Measurements from ENCODE around the gene ADRA2A.

Gene ADRA2A

GRCh38 chr10:111076191-111076681, 593 bp upstream of the ADRA2A start:
- Histone ChIP-seq H3K4me3 (ENCODE audit: low read length) (peak overlapping the region; percentile 85), H3K9me3 (ENCODE audit: control insufficient read depth, low read length) (no peaks in the 10 kb centered on the region), H3K36me3 (ENCODE audit: control insufficient read depth, insufficient read depth, low read length, severe bottlenecking) (peaks cover 4% of the 10 kb centered on the region), H3K4me1 (ENCODE audit: control insufficient read depth, insufficient read depth, low read length) (peaks cover 22% of the 10 kb centered on the region), H3K9ac (ENCODE audit: low read length) (peak overlapping the region; percentile 71), H3K27me3 (replicated peaks; ENCODE audit: control insufficient read depth, insufficient read depth, low read length) (peaks cover 3% of the 10 kb centered on the region)
- peak; percentile 66 for DNase-seq (ENCODE audit: low read depth)

DNA sequence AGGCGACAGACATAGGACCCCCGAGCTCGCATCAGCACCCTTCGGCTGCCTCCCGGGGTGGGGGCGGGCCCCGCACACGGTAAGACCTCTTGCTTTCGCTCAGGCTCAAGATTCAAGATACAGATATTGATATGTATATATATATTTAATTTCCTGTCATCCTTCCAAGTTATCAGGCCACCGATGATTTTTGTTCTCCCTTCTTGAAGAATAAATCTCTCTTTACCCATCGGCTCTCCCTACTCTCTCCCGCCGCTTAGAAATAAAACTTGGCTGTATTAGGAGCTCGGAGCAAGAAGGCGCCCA, 603 bp downstream of the ADRA2A start:
- peak overlapping the region; percentile 81 for H3K9ac ChIP-seq (ENCODE audit: low read length)
- peaks cover 22% of the 10 kb centered on the region for H3K4me1 ChIP-seq (ENCODE audit: control insufficient read depth, insufficient read depth, low read length)
- H3K36me3 ChIP-seq (ENCODE audit: control insufficient read depth, insufficient read depth, low read length, severe bottlenecking) = peaks cover 5% of the 10 kb centered on the region
- DNase-seq (ENCODE audit: low read depth) = no peak
- H3K27me3 ChIP-seq (replicated peaks; ENCODE audit: control insufficient read depth, insufficient read depth, low read length) = peaks cover 3% of the 10 kb centered on the region
- peak overlapping the region; percentile 85 for H3K4me3 ChIP-seq (ENCODE audit: low read length)
- H3K9me3 ChIP-seq (ENCODE audit: control insufficient read depth, low read length) = no peaks in the 10 kb centered on the region

DNA sequence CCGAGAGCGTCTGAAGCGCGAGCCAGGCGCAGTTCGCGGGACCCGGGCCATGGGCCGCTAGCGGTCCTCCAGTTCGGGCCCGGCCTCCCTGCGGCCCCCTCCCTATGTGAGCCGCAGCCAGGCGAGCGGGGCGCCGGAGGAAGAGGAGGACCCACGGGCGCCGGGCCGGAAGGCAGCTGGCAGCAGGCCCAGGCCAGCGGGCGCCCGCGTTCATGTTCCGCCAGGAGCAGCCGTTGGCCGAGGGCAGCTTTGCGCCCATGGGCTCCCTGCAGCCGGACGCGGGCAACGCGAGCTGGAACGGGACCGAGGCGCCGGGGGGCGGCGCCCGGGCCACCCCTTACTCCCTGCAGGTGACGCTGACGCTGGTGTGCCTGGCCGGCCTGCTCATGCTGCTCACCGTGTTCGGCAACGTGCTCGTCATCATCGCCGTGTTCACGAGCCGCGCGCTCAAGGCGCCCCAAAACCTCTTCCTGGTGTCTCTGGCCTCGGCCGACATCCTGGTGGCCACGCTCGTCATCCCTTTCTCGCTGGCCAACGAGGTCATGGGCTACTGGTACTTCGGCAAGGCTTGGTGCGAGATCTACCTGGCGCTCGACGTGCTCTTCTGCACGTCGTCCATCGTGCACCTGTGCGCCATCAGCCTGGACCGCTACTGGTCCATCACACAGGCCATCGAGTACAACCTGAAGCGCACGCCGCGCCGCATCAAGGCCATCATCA, 1.1 kb downstream of the ADRA2A start:
- peaks cover 22% of the 10 kb centered on the region for H3K4me1 ChIP-seq (ENCODE audit: control insufficient read depth, insufficient read depth, low read length)
- peaks cover 3% of the 10 kb centered on the region for H3K27me3 ChIP-seq (replicated peaks; ENCODE audit: control insufficient read depth, insufficient read depth, low read length)
- H3K9me3 ChIP-seq (ENCODE audit: control insufficient read depth, low read length) = no peaks in the 10 kb centered on the region
- peak overlapping the region; percentile 85 for H3K4me3 ChIP-seq (ENCODE audit: low read length)
- peak; percentile 13 for DNase-seq (ENCODE audit: low read depth)
- peaks cover 5% of the 10 kb centered on the region for H3K36me3 ChIP-seq (ENCODE audit: control insufficient read depth, insufficient read depth, low read length, severe bottlenecking)
- peak overlapping the region; percentile 81 for H3K9ac ChIP-seq (ENCODE audit: low read length)

DNA sequence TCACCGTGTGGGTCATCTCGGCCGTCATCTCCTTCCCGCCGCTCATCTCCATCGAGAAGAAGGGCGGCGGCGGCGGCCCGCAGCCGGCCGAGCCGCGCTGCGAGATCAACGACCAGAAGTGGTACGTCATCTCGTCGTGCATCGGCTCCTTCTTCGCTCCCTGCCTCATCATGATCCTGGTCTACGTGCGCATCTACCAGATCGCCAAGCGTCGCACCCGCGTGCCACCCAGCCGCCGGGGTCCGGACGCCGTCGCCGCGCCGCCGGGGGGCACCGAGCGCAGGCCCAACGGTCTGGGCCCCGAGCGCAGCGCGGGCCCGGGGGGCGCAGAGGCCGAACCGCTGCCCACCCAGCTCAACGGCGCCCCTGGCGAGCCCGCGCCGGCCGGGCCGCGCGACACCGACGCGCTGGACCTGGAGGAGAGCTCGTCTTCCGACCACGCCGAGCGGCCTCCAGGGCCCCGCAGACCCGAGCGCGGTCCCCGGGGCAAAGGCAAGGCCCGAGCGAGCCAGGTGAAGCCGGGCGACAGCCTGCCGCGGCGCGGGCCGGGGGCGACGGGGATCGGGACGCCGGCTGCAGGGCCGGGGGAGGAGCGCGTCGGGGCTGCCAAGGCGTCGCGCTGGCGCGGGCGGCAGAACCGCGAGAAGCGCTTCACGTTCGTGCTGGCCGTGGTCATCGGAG, 1.8 kb downstream of the ADRA2A start:
- Histone ChIP-seq H3K4me1 (ENCODE audit: control insufficient read depth, insufficient read depth, low read length) (peaks cover 22% of the 10 kb centered on the region), H3K36me3 (ENCODE audit: control insufficient read depth, insufficient read depth, low read length, severe bottlenecking) (peaks cover 5% of the 10 kb centered on the region), H3K4me3 (ENCODE audit: low read length) (peak overlapping the region; percentile 85), H3K27me3 (replicated peaks; ENCODE audit: control insufficient read depth, insufficient read depth, low read length) (peaks cover 3% of the 10 kb centered on the region), H3K9me3 (ENCODE audit: control insufficient read depth, low read length) (no peaks in the 10 kb centered on the region), H3K9ac (ENCODE audit: low read length) (peak overlapping the region; percentile 81)
- no peak for DNase-seq (ENCODE audit: low read depth)

GRCh38 chr10:111079241-111079760, 2.5 kb downstream of the ADRA2A start:
- Histone ChIP-seq H3K4me1 (ENCODE audit: control insufficient read depth, insufficient read depth, low read length) (peaks cover 22% of the 10 kb centered on the region), H3K4me3 (ENCODE audit: low read length) (peak overlapping the region; percentile 85), H3K9me3 (ENCODE audit: control insufficient read depth, low read length) (no peaks in the 10 kb centered on the region), H3K27me3 (replicated peaks; ENCODE audit: control insufficient read depth, insufficient read depth, low read length) (peaks cover 3% of the 10 kb centered on the region), H3K36me3 (ENCODE audit: control insufficient read depth, insufficient read depth, low read length, severe bottlenecking) (peaks cover 5% of the 10 kb centered on the region), H3K9ac (ENCODE audit: low read length) (no peak overlapping the region)
- no peak for DNase-seq (ENCODE audit: low read depth)

- DNase-seq (ENCODE audit: low read depth) = no peak
- Histone ChIP-seq H3K27me3 (replicated peaks; ENCODE audit: control insufficient read depth, insufficient read depth, low read length) (no peaks in the 10 kb centered on the region), H3K4me3 (ENCODE audit: low read length) (peak overlapping the region; percentile 85), H3K9ac (ENCODE audit: low read length) (peak overlapping the region; percentile 59), H3K36me3 (ENCODE audit: control insufficient read depth, insufficient read depth, low read length, severe bottlenecking) (peaks cover 5% of the 10 kb centered on the region), H3K9me3 (ENCODE audit: control insufficient read depth, low read length) (no peaks in the 10 kb centered on the region), H3K4me1 (ENCODE audit: control insufficient read depth, insufficient read depth, low read length) (peaks cover 24% of the 10 kb centered on the region)
Observed at GRCh38 chr10:111079781-111080180, 3.0 kb downstream of the ADRA2A start.

- DNase-seq (ENCODE audit: low read depth) = no peak
- H3K36me3 ChIP-seq (ENCODE audit: control insufficient read depth, insufficient read depth, low read length, severe bottlenecking) = peaks cover 5% of the 10 kb centered on the region
- H3K27me3 ChIP-seq (replicated peaks; ENCODE audit: control insufficient read depth, insufficient read depth, low read length) = no peaks in the 10 kb centered on the region
- H3K9ac ChIP-seq (ENCODE audit: low read length) = peak overlapping the region; percentile 59
- H3K4me3 ChIP-seq (ENCODE audit: low read length) = peak overlapping the region; percentile 85
- peaks cover 27% of the 10 kb centered on the region for H3K4me1 ChIP-seq (ENCODE audit: control insufficient read depth, insufficient read depth, low read length)
- H3K9me3 ChIP-seq (ENCODE audit: control insufficient read depth, low read length) = no peaks in the 10 kb centered on the region
Observed at GRCh38 chr10:111080224-111080623, 3.4 kb downstream of the ADRA2A start.

GRCh38 chr10:111081595-111081994, 4.8 kb downstream of the ADRA2A start:
- no peak overlapping the region for H3K4me3 ChIP-seq (ENCODE audit: low read length)
- H3K9me3 ChIP-seq (ENCODE audit: control insufficient read depth, low read length) = no peaks in the 10 kb centered on the region
- DNase-seq (ENCODE audit: low read depth) = no peak
- peaks cover 5% of the 10 kb centered on the region for H3K36me3 ChIP-seq (ENCODE audit: control insufficient read depth, insufficient read depth, low read length, severe bottlenecking)
- H3K4me1 ChIP-seq (ENCODE audit: control insufficient read depth, insufficient read depth, low read length) = peaks cover 27% of the 10 kb centered on the region
- no peaks in the 10 kb centered on the region for H3K27me3 ChIP-seq (replicated peaks; ENCODE audit: control insufficient read depth, insufficient read depth, low read length)
- no peak overlapping the region for H3K9ac ChIP-seq (ENCODE audit: low read length)

- peaks cover 5% of the 10 kb centered on the region for H3K36me3 ChIP-seq (ENCODE audit: control insufficient read depth, insufficient read depth, low read length, severe bottlenecking)
- H3K4me1 ChIP-seq (ENCODE audit: control insufficient read depth, insufficient read depth, low read length) = peaks cover 27% of the 10 kb centered on the region
- no peak for DNase-seq (ENCODE audit: low read depth)
- no peak overlapping the region for H3K9ac ChIP-seq (ENCODE audit: low read length)
- no peaks in the 10 kb centered on the region for H3K27me3 ChIP-seq (replicated peaks; ENCODE audit: control insufficient read depth, insufficient read depth, low read length)
- no peak overlapping the region for H3K4me3 ChIP-seq (ENCODE audit: low read length)
- H3K9me3 ChIP-seq (ENCODE audit: control insufficient read depth, low read length) = no peaks in the 10 kb centered on the region
Observed at GRCh38 chr10:111082102-111082975, 5.5 kb downstream of the ADRA2A start.

DNA sequence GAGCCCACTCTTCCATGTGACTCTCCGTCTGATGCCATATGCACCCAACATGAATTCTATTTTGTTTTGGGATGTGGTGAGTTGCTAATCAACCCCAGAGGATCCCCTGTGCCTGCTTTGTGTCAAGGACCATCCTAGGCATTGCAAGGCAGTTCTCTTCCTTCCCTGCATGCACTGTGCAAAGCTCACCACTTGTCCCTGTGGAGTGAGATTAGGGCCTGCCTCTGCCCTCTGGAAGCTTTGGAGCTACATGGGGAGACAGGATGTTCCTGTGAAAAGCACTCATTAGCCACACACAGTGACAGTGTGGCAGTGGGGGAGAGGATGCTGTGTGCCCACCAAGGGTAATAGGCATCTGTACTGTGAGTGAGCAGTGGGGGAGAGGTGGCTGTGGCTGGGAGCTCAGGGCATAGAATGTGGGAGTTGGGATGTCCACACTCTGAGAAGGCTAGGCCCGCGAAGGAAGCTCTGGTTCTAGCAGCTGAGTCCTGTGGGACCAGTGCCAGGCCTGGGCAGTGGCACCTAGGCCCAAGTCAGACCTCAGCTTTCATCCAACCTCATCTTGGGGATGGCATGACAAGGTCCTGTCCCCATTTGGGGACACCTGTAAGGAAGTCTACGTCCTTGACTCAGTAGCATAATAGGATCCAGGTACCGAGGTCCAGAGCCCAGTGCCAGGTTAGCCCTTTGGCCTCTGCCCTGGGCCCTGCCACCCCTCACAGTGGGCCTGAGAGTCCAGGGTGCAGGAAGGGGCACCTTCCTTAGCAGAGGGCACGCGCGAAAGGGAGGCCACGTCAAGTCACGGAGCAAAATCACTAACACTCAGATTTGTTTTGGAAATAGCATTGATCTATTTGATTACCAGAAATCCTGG, 6.6 kb downstream of the ADRA2A start:
- Histone ChIP-seq H3K9me3 (ENCODE audit: control insufficient read depth, low read length) (no peaks in the 10 kb centered on the region), H3K9ac (ENCODE audit: low read length) (no peak overlapping the region), H3K4me3 (ENCODE audit: low read length) (no peak overlapping the region), H3K27me3 (replicated peaks; ENCODE audit: control insufficient read depth, insufficient read depth, low read length) (no peaks in the 10 kb centered on the region), H3K4me1 (ENCODE audit: control insufficient read depth, insufficient read depth, low read length) (peaks cover 23% of the 10 kb centered on the region), H3K36me3 (ENCODE audit: control insufficient read depth, insufficient read depth, low read length, severe bottlenecking) (peaks cover 5% of the 10 kb centered on the region)
- DNase-seq (ENCODE audit: low read depth) = no peak

Data from adipocyte (in vitro differentiated cells).